Retinal pigment epithelial cell (primary cell): ENCODE results near the gene ELK1.

ENCODE experiments used
- DNase-seq: peaks from one replicate; pipeline ENCODE4 v3.0.0-alpha.2; 2010; ENCODE audit warnings: low read depth
- H3K4me3 ChIP-seq: 2 replicates; pipeline ENCODE4 v1.5.1; 2011; ENCODE audit warnings: mild to moderate bottlenecking, low read length, control low read depth, moderate library complexity
- TF ChIP-seq, protein P1 (sequence below): conservative IDR thresholded peaks from 2 replicates; pipeline ENCODE4 v1.5.1; 2011; ENCODE audit warnings: low read depth, low read length, control low read depth, inconsistent platforms

ELK1 gene

DNA sequence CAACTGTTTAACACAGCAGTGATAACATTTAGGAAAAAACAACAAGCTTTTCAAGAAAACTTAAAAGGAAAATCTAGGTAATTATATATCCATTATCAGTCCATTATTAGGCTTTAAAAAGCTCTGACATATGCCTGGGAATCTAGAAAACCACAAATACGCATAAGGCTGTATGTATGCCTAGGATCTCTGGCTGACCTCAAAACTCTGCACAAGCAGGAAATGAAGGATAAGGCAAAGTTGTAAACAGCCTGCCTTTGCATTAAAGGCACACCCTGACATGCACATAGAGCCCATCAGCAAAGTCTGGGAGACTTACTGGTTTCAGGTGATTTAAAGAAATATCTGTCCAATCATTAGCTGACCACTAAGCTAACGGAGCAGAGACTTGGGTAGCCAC is 54.1 kb downstream of the ELK1 start:
- TF ChIP-seq, protein P1, sequence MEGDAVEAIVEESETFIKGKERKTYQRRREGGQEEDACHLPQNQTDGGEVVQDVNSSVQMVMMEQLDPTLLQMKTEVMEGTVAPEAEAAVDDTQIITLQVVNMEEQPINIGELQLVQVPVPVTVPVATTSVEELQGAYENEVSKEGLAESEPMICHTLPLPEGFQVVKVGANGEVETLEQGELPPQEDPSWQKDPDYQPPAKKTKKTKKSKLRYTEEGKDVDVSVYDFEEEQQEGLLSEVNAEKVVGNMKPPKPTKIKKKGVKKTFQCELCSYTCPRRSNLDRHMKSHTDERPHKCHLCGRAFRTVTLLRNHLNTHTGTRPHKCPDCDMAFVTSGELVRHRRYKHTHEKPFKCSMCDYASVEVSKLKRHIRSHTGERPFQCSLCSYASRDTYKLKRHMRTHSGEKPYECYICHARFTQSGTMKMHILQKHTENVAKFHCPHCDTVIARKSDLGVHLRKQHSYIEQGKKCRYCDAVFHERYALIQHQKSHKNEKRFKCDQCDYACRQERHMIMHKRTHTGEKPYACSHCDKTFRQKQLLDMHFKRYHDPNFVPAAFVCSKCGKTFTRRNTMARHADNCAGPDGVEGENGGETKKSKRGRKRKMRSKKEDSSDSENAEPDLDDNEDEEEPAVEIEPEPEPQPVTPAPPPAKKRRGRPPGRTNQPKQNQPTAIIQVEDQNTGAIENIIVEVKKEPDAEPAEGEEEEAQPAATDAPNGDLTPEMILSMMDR, result no peak
- H3K4me3 ChIP-seq, result no peak overlapping the region
- no peak for DNase-seq

DNA sequence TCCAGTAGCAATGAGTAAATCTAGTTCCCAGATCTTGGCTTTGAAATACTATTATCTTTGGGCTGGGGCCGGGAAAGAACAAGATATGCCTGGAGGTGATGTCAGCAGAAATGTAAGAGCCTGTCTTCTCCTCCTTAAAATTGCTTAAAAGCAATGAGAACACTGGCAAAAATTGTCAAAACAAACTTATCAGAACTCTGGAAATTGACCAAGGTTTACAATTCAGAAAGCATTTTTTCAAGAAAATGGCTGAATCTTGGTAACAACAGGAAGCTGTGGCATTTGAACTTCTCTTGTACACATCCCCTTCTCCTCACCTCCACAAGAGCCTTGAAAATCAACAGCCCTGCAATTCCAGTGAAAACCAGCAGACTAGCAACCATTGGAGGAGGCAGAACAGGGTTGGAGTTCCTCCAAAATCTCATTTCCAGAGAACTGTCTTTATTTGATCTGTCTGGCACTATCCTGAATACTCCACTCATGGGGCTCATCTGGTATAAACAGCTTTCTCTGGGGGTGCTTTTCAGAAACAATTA is 54.6 kb downstream of the ELK1 start:
- no peak for DNase-seq
- TF ChIP-seq, protein P1, result no peak
- no peak overlapping the region for H3K4me3 ChIP-seq

- TF ChIP-seq, protein P1, result no peak
- no peak overlapping the region for H3K4me3 ChIP-seq
- DNase-seq, result no peak
These were observed 56.8 kb downstream of the ELK1 start for GRCh38 chrX:47593522-47593921.

DNA sequence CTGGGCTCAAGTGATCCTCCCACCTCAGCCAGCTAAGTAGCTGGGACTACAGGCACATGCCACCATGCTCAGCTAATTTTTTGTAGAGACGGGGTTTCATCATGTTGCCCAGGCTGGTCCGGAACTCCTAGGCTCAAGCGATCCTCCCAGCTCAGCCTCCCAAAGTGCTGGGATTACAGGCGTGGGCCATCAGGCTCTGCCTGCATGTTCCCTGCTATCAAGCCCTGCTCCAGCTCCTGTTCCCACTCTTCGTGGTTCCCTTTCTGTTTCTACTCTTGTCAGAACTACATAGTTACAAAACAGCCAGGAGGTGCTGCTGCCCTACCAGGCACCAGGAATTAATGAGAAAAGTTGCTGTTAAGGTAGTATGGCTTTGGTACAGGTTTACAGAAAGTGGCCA is 59.4 kb downstream of the ELK1 start:
- no peak overlapping the region for H3K4me3 ChIP-seq
- TF ChIP-seq, protein P1, result no peak
- no peak for DNase-seq

- TF ChIP-seq, protein P1, result no peak
- no peak overlapping the region for H3K4me3 ChIP-seq
- DNase-seq, result no peak
These were observed 62.2 kb downstream of the ELK1 start for GRCh38 chrX:47587906-47588735.

- no peak overlapping the region for H3K4me3 ChIP-seq
- TF ChIP-seq, protein P1, result no peak
- DNase-seq, result no peak
These were observed 63.1 kb downstream of the ELK1 start for GRCh38 chrX:47587091-47587891.
